Upper lobe of left lung (tissue), 4 donors: ENCODE data around the gene CDK15.

Experiments
- EP300 ChIP-seq, 4 donors: sonication (generic); formaldehyde crosslinking; IDR thresholded peaks; one replicate each; pipeline ENCODE4 v1.5.1; 2017; ENCODE audit warnings: antibody characterized with exemption in 4 of 4, control low read depth in 2 of 4
- POLR2A ChIP-seq, 4 donors: fragments of 450-650 bp; IDR thresholded peaks; one replicate each; pipeline ENCODE4 v1.5.1; 2016 to 2017; ENCODE audit warnings: antibody characterized with exemption in 4 of 4, mild to moderate bottlenecking in 2 of 4
- TF ChIP-seq, protein P1 (sequence below), 6 experiments: fragments of 450-650 bp in 4 of 6; fragments of 200-600 bp in 2 of 6; sonication (generic) in 2 of 6; IDR thresholded peaks; one replicate each; pipeline ENCODE4 v1.5.1; 2016 to 2019; ENCODE audit warnings: antibody characterized with exemption in 6 of 6

DNA sequence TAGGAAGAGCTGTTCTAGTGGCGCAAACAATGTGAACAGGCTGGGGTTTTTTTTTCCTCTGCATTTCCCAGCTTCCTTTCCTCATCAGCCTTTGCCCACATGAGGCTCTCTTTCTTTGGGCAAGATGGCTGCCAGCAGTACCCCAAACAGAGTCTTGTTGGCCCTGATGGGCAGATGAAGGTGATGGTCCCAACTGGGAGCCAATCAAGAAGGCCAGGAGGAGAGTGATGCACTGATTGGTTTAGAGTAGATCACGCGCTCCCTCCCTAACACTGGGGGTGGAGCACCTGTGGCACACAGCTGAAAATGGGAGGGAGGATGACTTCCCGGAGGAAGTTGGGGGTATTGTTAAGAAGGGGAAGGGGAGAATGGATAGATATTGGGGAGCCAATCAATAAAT is 131.0 kb downstream of the CDK15 start:
- no peak for TF ChIP-seq EP300 (IDR thresholded peaks at IDR 0.05)
- TF ChIP-seq POLR2A (IDR thresholded peaks at IDR 0.05), result no peak
- TF ChIP-seq, protein P1, sequence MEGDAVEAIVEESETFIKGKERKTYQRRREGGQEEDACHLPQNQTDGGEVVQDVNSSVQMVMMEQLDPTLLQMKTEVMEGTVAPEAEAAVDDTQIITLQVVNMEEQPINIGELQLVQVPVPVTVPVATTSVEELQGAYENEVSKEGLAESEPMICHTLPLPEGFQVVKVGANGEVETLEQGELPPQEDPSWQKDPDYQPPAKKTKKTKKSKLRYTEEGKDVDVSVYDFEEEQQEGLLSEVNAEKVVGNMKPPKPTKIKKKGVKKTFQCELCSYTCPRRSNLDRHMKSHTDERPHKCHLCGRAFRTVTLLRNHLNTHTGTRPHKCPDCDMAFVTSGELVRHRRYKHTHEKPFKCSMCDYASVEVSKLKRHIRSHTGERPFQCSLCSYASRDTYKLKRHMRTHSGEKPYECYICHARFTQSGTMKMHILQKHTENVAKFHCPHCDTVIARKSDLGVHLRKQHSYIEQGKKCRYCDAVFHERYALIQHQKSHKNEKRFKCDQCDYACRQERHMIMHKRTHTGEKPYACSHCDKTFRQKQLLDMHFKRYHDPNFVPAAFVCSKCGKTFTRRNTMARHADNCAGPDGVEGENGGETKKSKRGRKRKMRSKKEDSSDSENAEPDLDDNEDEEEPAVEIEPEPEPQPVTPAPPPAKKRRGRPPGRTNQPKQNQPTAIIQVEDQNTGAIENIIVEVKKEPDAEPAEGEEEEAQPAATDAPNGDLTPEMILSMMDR (IDR thresholded peaks at IDR 0.05), result no peak
